ENCODE measurements around the gene U2AF2. TPM values are rescaled to one million over a fixed set of nuclear protein-coding genes. Genes with fewer than 3 reads are reported as not detected.
A peak's percentile ranks its signal among the peaks of the same experiment; 100 is the strongest.

Gene U2AF2
- total and polyA plus RNA-seq, 9 of the 15 experiments (the other 6 are each of a cell fraction or from before 2014, with no cell fraction given) = 3.0 to 331 (median 157) TPM

- TF ChIP-seq ZBTB40 (IDR thresholded peaks at IDR 0.05) = peak; percentile 79
- TF ChIP-seq ZBTB40 (CRISPR knock-in tag; IDR thresholded peaks at IDR 0.05) = no peak
- TF ChIP-seq SMARCA4 (IDR thresholded peaks at IDR 0.05) = no peak
- TF ChIP-seq, protein P1, sequence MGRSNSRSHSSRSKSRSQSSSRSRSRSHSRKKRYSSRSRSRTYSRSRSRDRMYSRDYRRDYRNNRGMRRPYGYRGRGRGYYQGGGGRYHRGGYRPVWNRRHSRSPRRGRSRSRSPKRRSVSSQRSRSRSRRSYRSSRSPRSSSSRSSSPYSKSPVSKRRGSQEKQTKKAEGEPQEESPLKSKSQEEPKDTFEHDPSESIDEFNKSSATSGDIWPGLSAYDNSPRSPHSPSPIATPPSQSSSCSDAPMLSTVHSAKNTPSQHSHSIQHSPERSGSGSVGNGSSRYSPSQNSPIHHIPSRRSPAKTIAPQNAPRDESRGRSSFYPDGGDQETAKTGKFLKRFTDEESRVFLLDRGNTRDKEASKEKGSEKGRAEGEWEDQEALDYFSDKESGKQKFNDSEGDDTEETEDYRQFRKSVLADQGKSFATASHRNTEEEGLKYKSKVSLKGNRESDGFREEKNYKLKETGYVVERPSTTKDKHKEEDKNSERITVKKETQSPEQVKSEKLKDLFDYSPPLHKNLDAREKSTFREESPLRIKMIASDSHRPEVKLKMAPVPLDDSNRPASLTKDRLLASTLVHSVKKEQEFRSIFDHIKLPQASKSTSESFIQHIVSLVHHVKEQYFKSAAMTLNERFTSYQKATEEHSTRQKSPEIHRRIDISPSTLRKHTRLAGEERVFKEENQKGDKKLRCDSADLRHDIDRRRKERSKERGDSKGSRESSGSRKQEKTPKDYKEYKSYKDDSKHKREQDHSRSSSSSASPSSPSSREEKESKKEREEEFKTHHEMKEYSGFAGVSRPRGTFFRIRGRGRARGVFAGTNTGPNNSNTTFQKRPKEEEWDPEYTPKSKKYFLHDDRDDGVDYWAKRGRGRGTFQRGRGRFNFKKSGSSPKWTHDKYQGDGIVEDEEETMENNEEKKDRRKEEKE (IDR thresholded peaks at IDR 0.05; ENCODE audit: borderline replicate concordance in 1 of 2, control insufficient read depth in 1 of 2, low read depth in 2 of 2, low read length in 1 of 2) = no peak
- no peak for TF ChIP-seq ZBTB2 (IDR thresholded peaks at IDR 0.05)
- TF ChIP-seq GTF2E2 (tag; IDR thresholded peaks at IDR 0.05) = peak; percentile 52; the same call in 1 of the 2 replicates
- TF ChIP-seq ZKSCAN8 (CRISPR knock-in tag; IDR thresholded peaks at IDR 0.05) = no peak
- peak; percentile 41 for TF ChIP-seq TAF1 (IDR thresholded peaks at IDR 0.05; ENCODE audit: control insufficient read depth, extremely low read depth, insufficient read depth, low read length, severe bottlenecking)
- TF ChIP-seq ZBTB1 (CRISPR knock-in tag; IDR thresholded peaks at IDR 0.05; ENCODE audit: borderline replicate concordance, low read depth) = 0 out of 2 replicates have a peak, but pooled peaks have one; percentile 0
Measured at GRCh38 chr19:55640577-55641425, 14.0 kb upstream of the U2AF2 start, which contains the start of gene ZNF580 (continued).

All from K562 (cell line).